A549 (cell line): ENCODE data around the gene OPCML. TPM values are rescaled to one million over a fixed set of nuclear protein-coding genes. Genes with fewer than 3 reads are reported as not detected.

Experiments used
- ATAC-seq, 2 experiments: fragments of 200-7000 bp in 1 of 2; fragments of >200 bp in 1 of 2; cut with Nextera tagmentation in 1 of 2; cut with Tn5 transposase in 1 of 2; 3 replicates each; pipeline versions ENCODE4 v1.8.0 to v1.9.1; 2018 to 2020; ENCODE audit warnings: mild to moderate bottlenecking in 1 of 2, moderate library complexity in 1 of 2
- CTCF ChIA-PET: fragments of 300-600 bp; sonication (Branson Sonifier 250); formaldehyde crosslinking; extraction: SDS; loops from one replicate; lab custom pipeline; 2021; ENCODE audit warnings: antibody characterized with exemption, inconsistent platforms; lab: Yijun Ruan, JAX
- POLR2A ChIA-PET: fragments of 350-600 bp; formaldehyde crosslinking; extraction: SDS; loops from one replicate; lab custom pipeline; 2021; ENCODE audit warnings: antibody characterized with exemption, inconsistent platforms; lab: Yijun Ruan, JAX
- DNase-seq, 2 experiments: peaks; one replicate each; pipeline versions ENCODE4 v3.0.0 to v3.0.0-alpha.2; 2011 to 2016; ENCODE audit warnings: low read depth in 1 of 2, low spot score in 1 of 2
- FAIRE-seq: peaks from 2 replicates; lab custom pipeline; 2011; peaks lifted over from hg19 to GRCh38; lab: Jason Lieb, UNC
- H3K27ac ChIP-seq, 2 experiments: fragments of >200 bp; sonication (Bioruptor Twin); formaldehyde crosslinking; 3 replicates each; pipeline ENCODE4 v1.5.1; 2016 to 2017
- H3K4me1 ChIP-seq: fragments of >200 bp; sonication (Bioruptor Twin); formaldehyde crosslinking; 3 replicates; pipeline ENCODE4 v1.6.1; 2016
- H3K4me2 ChIP-seq: fragments of >200 bp; sonication (Bioruptor Twin); formaldehyde crosslinking; 3 replicates; pipeline ENCODE4 v1.6.1; 2016
- H3K4me3 ChIP-seq: fragments of >200 bp; sonication (Bioruptor Twin); formaldehyde crosslinking; 3 replicates; pipeline ENCODE4 v1.5.1; 2016
- H3K9me3 ChIP-seq: fragments of >200 bp; sonication (Bioruptor Twin); formaldehyde crosslinking; 3 replicates; pipeline ENCODE4 v1.6.1; 2016
- BHLHE40 ChIP-seq: IDR thresholded peaks from 2 replicates; pipeline ENCODE4 v1.6.1; 2012; ENCODE audit warnings: low read depth, low read length, inconsistent platforms
- CBX2 ChIP-seq: fragments of 200-600 bp; sonication (generic); IDR thresholded peaks from 2 replicates; pipeline ENCODE4 v1.6.1; 2016; ENCODE audit warnings: low read depth, mild to moderate bottlenecking, borderline replicate concordance
- CHD4 ChIP-seq: fragments of 200-600 bp; sonication (generic); IDR thresholded peaks from 2 replicates; pipeline ENCODE4 v1.6.1; 2016; ENCODE audit warnings: antibody characterized with exemption, mild to moderate bottlenecking, borderline replicate concordance
- EP300 ChIP-seq, 2 experiments: fragments of >200 bp; sonication (Bioruptor Twin); formaldehyde crosslinking; IDR thresholded peaks; 2 replicates in 1 of 2; 3 replicates in 1 of 2; pipeline ENCODE4 v1.6.1; 2016 to 2017
- HOXA7 ChIP-seq: fragments of 250-450 bp; sonication (Bioruptor Pico); IDR thresholded peaks from 2 replicates; pipeline ENCODE4 v1.5.0; 2020; ENCODE audit warnings: mild to moderate bottlenecking, moderate library complexity
- HOXB13 ChIP-seq: fragments of 250-450 bp; sonication (Bioruptor Pico); IDR thresholded peaks from 2 replicates; pipeline ENCODE4 v1.5.0; 2020; ENCODE audit warnings: low read depth, mild to moderate bottlenecking, moderate library complexity
- JUN ChIP-seq, 2 experiments: fragments of >200 bp; sonication (Bioruptor Twin); formaldehyde crosslinking; IDR thresholded peaks; 2 replicates in 1 of 2; 3 replicates in 1 of 2; pipeline ENCODE4 v1.6.1; 2016 to 2017
- KDM1A ChIP-seq: fragments of 200-600 bp; sonication (generic); IDR thresholded peaks from 2 replicates; pipeline ENCODE4 v1.6.1; 2016; ENCODE audit warnings: low read depth, mild to moderate bottlenecking
- KDM5A ChIP-seq: fragments of 200-600 bp; sonication (generic); IDR thresholded peaks from 2 replicates; pipeline ENCODE4 v1.6.1; 2016; ENCODE audit warnings: antibody characterized with exemption, mild to moderate bottlenecking
- MAFK ChIP-seq: fragments of 450-650 bp; IDR thresholded peaks from 2 replicates; pipeline ENCODE4 v1.6.1; 2014; ENCODE audit not compliant: partially characterized antibody
- NFE2L2 ChIP-seq: fragments of 150-350 bp; conservative IDR thresholded peaks from 2 replicates; pipeline ENCODE4 v1.6.1; 2014; ENCODE audit warnings: low read length
- PHF8 ChIP-seq: fragments of 200-600 bp; sonication (generic); IDR thresholded peaks from 2 replicates; pipeline ENCODE4 v1.6.1; 2016; ENCODE audit warnings: low read depth, mild to moderate bottlenecking, antibody characterized with exemption, moderate library complexity, borderline replicate concordance
- POLR2AphosphoS2 ChIP-seq: conservative IDR thresholded peaks from 2 replicates; pipeline ENCODE4 v1.6.1; 2012; ENCODE audit warnings: low read length, improper control_type of control experiment, inconsistent platforms
- RAD21 ChIP-seq, 2 experiments: fragments of >200 bp in 1 of 2; sonication (Bioruptor Twin) in 1 of 2; formaldehyde crosslinking in 1 of 2; IDR thresholded peaks in 1 of 2; conservative IDR thresholded peaks in 1 of 2; 2 replicates in 1 of 2; 3 replicates in 1 of 2; pipeline ENCODE4 v1.6.1; 2012 to 2018; ENCODE audit warnings: inconsistent platforms in 1 of 2
- RCOR1 ChIP-seq: fragments of 150-350 bp; IDR thresholded peaks from 2 replicates; pipeline ENCODE4 v1.6.1; 2014; ENCODE audit warnings: antibody characterized with exemption, low read length, low read depth
- RFX5 ChIP-seq: fragments of 450-650 bp; IDR thresholded peaks from 2 replicates; pipeline ENCODE4 v1.7.1; 2014; ENCODE audit warnings: antibody characterized with exemption, mild to moderate bottlenecking, moderate library complexity
- SREBF2 ChIP-seq: fragments of 450-650 bp; IDR thresholded peaks from 2 replicates; pipeline ENCODE4 v1.6.1; 2014; ENCODE audit warnings: mild to moderate bottlenecking, moderate library complexity
- TFCP2L1 ChIP-seq: fragments of 250-450 bp; sonication (Bioruptor Pico); IDR thresholded peaks from 2 replicates; pipeline ENCODE4 v1.5.0; 2021; ENCODE audit warnings: mild to moderate bottlenecking
- ZNF302 ChIP-seq: fragments of 250-450 bp; sonication (Bioruptor Pico); IDR thresholded peaks from 2 replicates; pipeline ENCODE4 v1.9.0; 2021; ENCODE audit warnings: inconsistent platforms, mild to moderate bottlenecking, moderate library complexity
- ZSCAN20 ChIP-seq: fragments of 250-450 bp; sonication (Bioruptor Pico); IDR thresholded peaks from 2 replicates; pipeline ENCODE4 v1.8.0; 2022; ENCODE audit warnings: mild to moderate bottlenecking, moderate library complexity
- WGBS: methylation state at CpG from one replicate; pipeline ENCODE4 v1.1.6; 2017; ENCODE audit errors: missing lambda C conversion rate; 5-methylcytosine and 5-hydroxymethylcytosine counted together
- polyA plus RNA-seq, 4 experiments: library from polyadenylated mRNA; depleted of rRNA in 3 of 4; stranded (reverse); fragments of >200 nt; fragmentation: RNase III in 1 of 4; extraction: RNeasy Plus Mini Kit Qiagen cat#74134 plus additional on column Dnase treatment in 1 of 4; gene quantifications; 2 replicates in 3 of 4; 3 replicates in 1 of 4; pipeline ENCODE4 v1.2.3, GENCODE V29; 2011 to 2017
- TF ChIP-seq, protein P1 (sequence below): IDR thresholded peaks from 2 replicates; pipeline ENCODE4 v1.6.1; 2012
- TF ChIP-seq, protein P2 (sequence below): fragments of 250-450 bp; sonication (Bioruptor Pico); IDR thresholded peaks from 2 replicates; pipeline ENCODE4 v1.5.0; 2021; ENCODE audit warnings: mild to moderate bottlenecking, moderate library complexity, borderline replicate concordance
- TF ChIP-seq, protein P3 (sequence below): fragments of >200 bp; sonication (Bioruptor Twin); formaldehyde crosslinking; IDR thresholded peaks from 3 replicates; pipeline ENCODE4 v1.6.1; 2016
- TF ChIP-seq, protein P4 (sequence below): fragments of 200-600 bp; sonication (generic); IDR thresholded peaks from 2 replicates; pipeline ENCODE4 v1.6.1; 2016; ENCODE audit warnings: antibody characterized with exemption, mild to moderate bottlenecking, moderate library complexity
- TF ChIP-seq, protein P5 (sequence below): fragments of >200 bp; sonication (Bioruptor Twin); formaldehyde crosslinking; IDR thresholded peaks from 2 replicates; pipeline ENCODE4 v1.6.1; 2016

OPCML gene
- polyA plus RNA-seq, 2 of the 4 experiments (the other 2 are of a cell fraction): not detected

DNA sequence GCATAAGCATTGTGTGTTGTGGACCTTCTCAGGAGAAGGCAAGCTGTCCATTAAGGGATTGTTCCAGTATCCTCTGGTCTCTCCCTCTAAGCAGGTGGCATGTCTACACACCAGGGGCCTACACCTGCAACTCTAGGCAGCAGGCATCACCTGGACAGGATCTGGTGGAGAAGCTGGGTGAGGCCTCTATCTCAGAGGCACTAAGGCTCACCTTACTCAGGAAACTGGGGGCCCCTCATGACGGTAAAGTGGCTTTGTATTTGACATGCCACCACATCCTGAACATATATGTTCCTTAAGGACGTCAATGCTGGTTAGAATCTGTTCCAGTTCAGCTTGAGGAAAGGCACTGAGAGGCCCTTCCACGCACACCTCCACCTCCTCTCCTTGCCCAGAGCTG is 891.3 kb downstream of the OPCML start:
- DNase-seq (no peak), ATAC-seq (no peak), FAIRE-seq (no peak)
- Histone ChIP-seq H3K27ac (no peak overlapping the region), H3K4me1 (no peaks in the 10 kb centered on the region), H3K4me3 (no peak overlapping the region), H3K9me3 (no peaks in the 10 kb centered on the region), H3K4me2 (no peak overlapping the region)
- TF ChIP-seq ZSCAN20 (no peak), NFE2L2 (no peak), RCOR1 (no peak), BHLHE40 (no peak), HOXA7 (CRISPR knock-in tag) (no peak), KDM5A (no peak), MAFK (no peak), HOXB13 (CRISPR knock-in tag) (no peak), RAD21 (conservative IDR thresholded peaks at IDR 0.05 in 1 of 2, IDR thresholded peaks at IDR 0.05 in 1 of 2) (no peak), CHD4 (no peak), SREBF2 (no peak), EP300 (IDR thresholded peaks at IDR 0.05) (no peak), TFCP2L1 (CRISPR knock-in tag) (no peak), POLR2AphosphoS2 (no peak), RFX5 (no peak), ZNF302 (CRISPR knock-in tag) (no peak)
- TF ChIP-seq, protein P1, sequence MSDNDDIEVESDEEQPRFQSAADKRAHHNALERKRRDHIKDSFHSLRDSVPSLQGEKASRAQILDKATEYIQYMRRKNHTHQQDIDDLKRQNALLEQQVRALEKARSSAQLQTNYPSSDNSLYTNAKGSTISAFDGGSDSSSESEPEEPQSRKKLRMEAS: no peak
- TF ChIP-seq, protein P2, sequence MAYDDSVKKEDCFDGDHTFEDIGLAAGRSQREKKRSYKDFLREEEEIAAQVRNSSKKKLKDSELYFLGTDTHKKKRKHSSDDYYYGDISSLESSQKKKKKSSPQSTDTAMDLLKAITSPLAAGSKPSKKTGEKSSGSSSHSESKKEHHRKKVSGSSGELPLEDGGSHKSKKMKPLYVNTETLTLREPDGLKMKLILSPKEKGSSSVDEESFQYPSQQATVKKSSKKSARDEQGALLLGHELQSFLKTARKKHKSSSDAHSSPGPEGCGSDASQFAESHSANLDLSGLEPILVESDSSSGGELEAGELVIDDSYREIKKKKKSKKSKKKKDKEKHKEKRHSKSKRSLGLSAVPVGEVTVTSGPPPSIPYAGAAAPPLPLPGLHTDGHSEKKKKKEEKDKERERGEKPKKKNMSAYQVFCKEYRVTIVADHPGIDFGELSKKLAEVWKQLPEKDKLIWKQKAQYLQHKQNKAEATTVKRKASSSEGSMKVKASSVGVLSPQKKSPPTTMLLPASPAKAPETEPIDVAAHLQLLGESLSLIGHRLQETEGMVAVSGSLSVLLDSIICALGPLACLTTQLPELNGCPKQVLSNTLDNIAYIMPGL (CRISPR knock-in tag): no peak
- TF ChIP-seq, protein P3, sequence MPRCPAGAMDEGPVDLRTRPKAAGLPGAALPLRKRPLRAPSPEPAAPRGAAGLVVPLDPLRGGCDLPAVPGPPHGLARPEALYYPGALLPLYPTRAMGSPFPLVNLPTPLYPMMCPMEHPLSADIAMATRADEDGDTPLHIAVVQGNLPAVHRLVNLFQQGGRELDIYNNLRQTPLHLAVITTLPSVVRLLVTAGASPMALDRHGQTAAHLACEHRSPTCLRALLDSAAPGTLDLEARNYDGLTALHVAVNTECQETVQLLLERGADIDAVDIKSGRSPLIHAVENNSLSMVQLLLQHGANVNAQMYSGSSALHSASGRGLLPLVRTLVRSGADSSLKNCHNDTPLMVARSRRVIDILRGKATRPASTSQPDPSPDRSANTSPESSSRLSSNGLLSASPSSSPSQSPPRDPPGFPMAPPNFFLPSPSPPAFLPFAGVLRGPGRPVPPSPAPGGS: no peak
- TF ChIP-seq, protein P4, sequence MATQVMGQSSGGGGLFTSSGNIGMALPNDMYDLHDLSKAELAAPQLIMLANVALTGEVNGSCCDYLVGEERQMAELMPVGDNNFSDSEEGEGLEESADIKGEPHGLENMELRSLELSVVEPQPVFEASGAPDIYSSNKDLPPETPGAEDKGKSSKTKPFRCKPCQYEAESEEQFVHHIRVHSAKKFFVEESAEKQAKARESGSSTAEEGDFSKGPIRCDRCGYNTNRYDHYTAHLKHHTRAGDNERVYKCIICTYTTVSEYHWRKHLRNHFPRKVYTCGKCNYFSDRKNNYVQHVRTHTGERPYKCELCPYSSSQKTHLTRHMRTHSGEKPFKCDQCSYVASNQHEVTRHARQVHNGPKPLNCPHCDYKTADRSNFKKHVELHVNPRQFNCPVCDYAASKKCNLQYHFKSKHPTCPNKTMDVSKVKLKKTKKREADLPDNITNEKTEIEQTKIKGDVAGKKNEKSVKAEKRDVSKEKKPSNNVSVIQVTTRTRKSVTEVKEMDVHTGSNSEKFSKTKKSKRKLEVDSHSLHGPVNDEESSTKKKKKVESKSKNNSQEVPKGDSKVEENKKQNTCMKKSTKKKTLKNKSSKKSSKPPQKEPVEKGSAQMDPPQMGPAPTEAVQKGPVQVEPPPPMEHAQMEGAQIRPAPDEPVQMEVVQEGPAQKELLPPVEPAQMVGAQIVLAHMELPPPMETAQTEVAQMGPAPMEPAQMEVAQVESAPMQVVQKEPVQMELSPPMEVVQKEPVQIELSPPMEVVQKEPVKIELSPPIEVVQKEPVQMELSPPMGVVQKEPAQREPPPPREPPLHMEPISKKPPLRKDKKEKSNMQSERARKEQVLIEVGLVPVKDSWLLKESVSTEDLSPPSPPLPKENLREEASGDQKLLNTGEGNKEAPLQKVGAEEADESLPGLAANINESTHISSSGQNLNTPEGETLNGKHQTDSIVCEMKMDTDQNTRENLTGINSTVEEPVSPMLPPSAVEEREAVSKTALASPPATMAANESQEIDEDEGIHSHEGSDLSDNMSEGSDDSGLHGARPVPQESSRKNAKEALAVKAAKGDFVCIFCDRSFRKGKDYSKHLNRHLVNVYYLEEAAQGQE: no peak
- WGBS: 0% methylated on average over 3 of the region's 3 CpGs
- CTCF ChIA-PET: no interaction called here
- POLR2A ChIA-PET: no interaction called here

DNA sequence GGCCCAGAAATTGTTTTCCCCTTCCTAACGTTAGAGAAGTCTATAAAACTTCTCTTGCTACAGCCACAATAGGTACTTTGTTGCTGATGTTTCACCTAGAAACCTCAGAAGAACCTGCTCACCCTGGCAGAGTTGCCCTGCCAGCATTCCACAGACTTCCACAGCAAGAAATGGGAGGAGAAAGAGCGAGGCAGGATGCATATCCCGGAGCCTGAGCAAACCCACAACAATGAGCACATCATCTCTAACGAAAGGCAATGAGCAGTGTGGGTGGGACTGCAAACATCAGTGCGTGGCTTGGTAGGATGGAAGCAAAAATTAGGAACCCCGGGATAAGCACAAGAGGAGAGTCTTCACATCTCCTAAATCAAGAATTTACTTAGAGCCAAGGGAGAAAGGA is 892.3 kb downstream of the OPCML start:
- ATAC-seq (no peak), DNase-seq (no peak), FAIRE-seq (no peak)
- H3K4me1 ChIP-seq: no peaks in the 10 kb centered on the region
- H3K27ac ChIP-seq: no peak overlapping the region
- 5% methylated on average over 6 of the region's 6 CpGs for WGBS
- ChIA-PET CTCF (no interaction called here), POLR2A (no interaction called here)
- TF ChIP-seq RFX5 (no peak), KDM1A (no peak), CBX2 (no peak), JUN (IDR thresholded peaks at IDR 0.05) (no peak), EP300 (IDR thresholded peaks at IDR 0.05) (no peak), PHF8 (no peak), POLR2AphosphoS2 (no peak)
- TF ChIP-seq, protein P5, sequence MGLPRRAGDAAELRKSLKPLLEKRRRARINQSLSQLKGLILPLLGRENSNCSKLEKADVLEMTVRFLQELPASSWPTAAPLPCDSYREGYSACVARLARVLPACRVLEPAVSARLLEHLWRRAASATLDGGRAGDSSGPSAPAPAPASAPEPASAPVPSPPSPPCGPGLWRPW: no peak
- no peaks in the 10 kb centered on the region for H3K9me3 ChIP-seq
- H3K4me2 ChIP-seq: no peak overlapping the region
- no peak overlapping the region for H3K4me3 ChIP-seq
